ENCODE results near the gene DOHH.
"Not testable (repeated sequence)": the region's sequence is repeated elsewhere in the genome, so short reads cannot be mapped to it uniquely, and the experiment has no call there.

The DOHH gene

GRCh38 chr19:3519126-3519525 lies 18.7 kb upstream of the DOHH start:
- no peak for DNase-seq (ENCODE audit: low read depth in 1 of 2, low spot score in 1 of 2)

GRCh38 chr19:3518659-3519058 lies 18.2 kb upstream of the DOHH start:
- no peak for DNase-seq (ENCODE audit: low read depth in 1 of 2, low spot score in 1 of 2)

- DNase-seq (ENCODE audit: low read depth in 1 of 2, low spot score in 1 of 2) = no peak
Measured at GRCh38 chr19:3518255-3518654, 17.8 kb upstream of the DOHH start.

- DNase-seq (ENCODE audit: low read depth in 1 of 2, low spot score in 1 of 2) = no peak
Measured at GRCh38 chr19:3517638-3518037, 17.2 kb upstream of the DOHH start.

- no peak for DNase-seq (ENCODE audit: low read depth in 1 of 2, low spot score in 1 of 2)
Measured at GRCh38 chr19:3516675-3517207, 16.3 kb upstream of the DOHH start.

- DNase-seq (ENCODE audit: low read depth in 1 of 2, low spot score in 1 of 2) = no peak
Measured at GRCh38 chr19:3515891-3516422, 15.5 kb upstream of the DOHH start.

- DNase-seq (ENCODE audit: low read depth in 1 of 2, low spot score in 1 of 2) = no peak
Measured at GRCh38 chr19:3514930-3515329, 14.5 kb upstream of the DOHH start.

- DNase-seq (ENCODE audit: low read depth in 1 of 2, low spot score in 1 of 2) = no peak
Measured at GRCh38 chr19:3513229-3514140, 13.0 kb upstream of the DOHH start.

GRCh38 chr19:3512562-3513228 lies 12.2 kb upstream of the DOHH start:
- no peak for DNase-seq (ENCODE audit: low read depth in 1 of 2, low spot score in 1 of 2)

GRCh38 chr19:3511506-3512251 lies 11.2 kb upstream of the DOHH start:
- no peak for DNase-seq (ENCODE audit: low read depth in 1 of 2, low spot score in 1 of 2)

- DNase-seq (ENCODE audit: low read depth in 1 of 2, low spot score in 1 of 2) = no peak
Measured at GRCh38 chr19:3510727-3511126, 10.3 kb upstream of the DOHH start.

GRCh38 chr19:3509566-3509989 lies 9.1 kb upstream of the DOHH start:
- no peak for DNase-seq (ENCODE audit: low read depth in 1 of 2, low spot score in 1 of 2)

GRCh38 chr19:3508771-3509535 lies 8.5 kb upstream of the DOHH start:
- DNase-seq (ENCODE audit: low read depth in 1 of 2, low spot score in 1 of 2) = no peak

- not testable (repeated sequence) for DNase-seq (ENCODE audit: low read depth in 1 of 2, low spot score in 1 of 2)
Measured at GRCh38 chr19:3508121-3508661, 7.7 kb upstream of the DOHH start.

GRCh38 chr19:3507371-3508120 lies 7.1 kb upstream of the DOHH start:
- DNase-seq (ENCODE audit: low read depth in 1 of 2, low spot score in 1 of 2) = peak in 1 of 2 donors; percentile 38

GRCh38 chr19:3506384-3507340 lies 6.2 kb upstream of the DOHH start:
- peak in 1 of 2 donors; percentile 8 for DNase-seq (ENCODE audit: low read depth in 1 of 2, low spot score in 1 of 2)

GRCh38 chr19:3505598-3506383 lies 5.3 kb upstream of the DOHH start, which contains the start of gene FZR1:
Gene FZR1 (plus strand): TSS chr19:3506311. CDS start chr19:3522990, 16,679 bp downstream.
- DNase-seq (ENCODE audit: low read depth in 1 of 2, low spot score in 1 of 2) = peak; percentile 100

All from stimulated activated CD4-positive, alpha-beta T cell treated with anti-CD3 and anti-CD28 coated beads, Interleukin-15, amount 100 ng/mL, for 1 hour (primary cell).